Measurements from ENCODE around the gene SNAPIN. TPM values are rescaled to one million over a fixed set of nuclear protein-coding genes. Genes with fewer than 3 reads are reported as not detected.

The SNAPIN gene
- total RNA-seq, 4 donors from 2014 or later: 47.8 to 71.9 (median 63.3) TPM

- TF ChIP-seq POLR2AphosphoS5 (IDR thresholded peaks at IDR 0.05) (no peak), EP300 (IDR thresholded peaks at IDR 0.05) (no peak), POLR2A (IDR thresholded peaks at IDR 0.05; ENCODE audit: low read depth) (no peak)
- TF ChIP-seq, protein P1, sequence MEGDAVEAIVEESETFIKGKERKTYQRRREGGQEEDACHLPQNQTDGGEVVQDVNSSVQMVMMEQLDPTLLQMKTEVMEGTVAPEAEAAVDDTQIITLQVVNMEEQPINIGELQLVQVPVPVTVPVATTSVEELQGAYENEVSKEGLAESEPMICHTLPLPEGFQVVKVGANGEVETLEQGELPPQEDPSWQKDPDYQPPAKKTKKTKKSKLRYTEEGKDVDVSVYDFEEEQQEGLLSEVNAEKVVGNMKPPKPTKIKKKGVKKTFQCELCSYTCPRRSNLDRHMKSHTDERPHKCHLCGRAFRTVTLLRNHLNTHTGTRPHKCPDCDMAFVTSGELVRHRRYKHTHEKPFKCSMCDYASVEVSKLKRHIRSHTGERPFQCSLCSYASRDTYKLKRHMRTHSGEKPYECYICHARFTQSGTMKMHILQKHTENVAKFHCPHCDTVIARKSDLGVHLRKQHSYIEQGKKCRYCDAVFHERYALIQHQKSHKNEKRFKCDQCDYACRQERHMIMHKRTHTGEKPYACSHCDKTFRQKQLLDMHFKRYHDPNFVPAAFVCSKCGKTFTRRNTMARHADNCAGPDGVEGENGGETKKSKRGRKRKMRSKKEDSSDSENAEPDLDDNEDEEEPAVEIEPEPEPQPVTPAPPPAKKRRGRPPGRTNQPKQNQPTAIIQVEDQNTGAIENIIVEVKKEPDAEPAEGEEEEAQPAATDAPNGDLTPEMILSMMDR (IDR thresholded peaks at IDR 0.05): no peak
- DNase-seq (ENCODE audit: extremely low spot score): no peak
- Histone ChIP-seq H3K9me3 (no peaks in the 10 kb centered on the region), H3K4me3 (no peak overlapping the region), H3K27me3 (no peaks in the 10 kb centered on the region), H3K36me3 (peaks cover 0 to 68% (median 52%) of the 10 kb centered on the region in 4 donors), H3K27ac (replicated peaks in 1 of 4) (no peak overlapping the region), H3K4me1 (peaks cover 0 to 4% (median 2%) of the 10 kb centered on the region in 4 donors)
- intact Hi-C loops (cut with DNase I): no loop called here
- WGBS: 88% methylated on average over 7 of the region's 7 CpGs
Measured at GRCh38 chr1:153688276-153688675, 29.8 kb downstream of the SNAPIN start.

DNA sequence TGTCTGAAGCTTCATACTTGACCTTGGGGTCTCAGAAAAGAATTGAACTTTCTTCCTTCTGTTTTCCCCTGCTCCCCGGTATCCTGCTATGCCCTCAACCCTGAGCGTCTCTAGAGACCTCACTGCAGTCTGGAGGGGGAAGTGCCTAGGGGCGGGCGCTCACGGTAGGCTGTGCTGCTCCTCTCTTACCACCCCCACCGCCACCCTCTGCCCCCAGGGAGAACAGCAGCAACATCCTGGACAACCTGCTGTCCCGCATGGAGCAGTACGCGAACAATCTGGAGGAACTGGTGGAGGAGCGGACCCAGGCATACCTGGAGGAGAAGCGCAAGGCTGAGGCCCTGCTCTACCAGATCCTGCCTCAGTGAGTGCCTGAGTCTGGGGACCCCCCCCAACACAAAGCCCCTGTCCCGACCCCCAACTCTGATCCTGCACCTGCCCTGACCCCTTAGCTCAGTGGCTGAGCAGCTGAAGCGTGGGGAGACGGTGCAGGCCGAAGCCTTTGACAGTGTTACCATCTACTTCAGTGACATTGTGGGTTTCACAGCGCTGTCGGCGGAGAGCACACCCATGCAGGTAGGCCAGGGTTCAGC lies 30.3 kb downstream of the SNAPIN start:
- Histone ChIP-seq H3K4me3 (no peak overlapping the region), H3K27ac (replicated peaks in 1 of 4) (no peak overlapping the region), H3K9me3 (no peaks in the 10 kb centered on the region), H3K4me1 (peaks cover 0 to 4% (median under 1%) of the 10 kb centered on the region in 4 donors), H3K27me3 (no peaks in the 10 kb centered on the region), H3K36me3 (peaks cover 0 to 63% (median 51%) of the 10 kb centered on the region in 4 donors)
- WGBS: 91% methylated on average over 18 of the region's 18 CpGs
- intact Hi-C loops (cut with DNase I): no loop called here
- DNase-seq (ENCODE audit: extremely low spot score): no peak
- TF ChIP-seq, protein P1 (IDR thresholded peaks at IDR 0.05): no peak

DNA sequence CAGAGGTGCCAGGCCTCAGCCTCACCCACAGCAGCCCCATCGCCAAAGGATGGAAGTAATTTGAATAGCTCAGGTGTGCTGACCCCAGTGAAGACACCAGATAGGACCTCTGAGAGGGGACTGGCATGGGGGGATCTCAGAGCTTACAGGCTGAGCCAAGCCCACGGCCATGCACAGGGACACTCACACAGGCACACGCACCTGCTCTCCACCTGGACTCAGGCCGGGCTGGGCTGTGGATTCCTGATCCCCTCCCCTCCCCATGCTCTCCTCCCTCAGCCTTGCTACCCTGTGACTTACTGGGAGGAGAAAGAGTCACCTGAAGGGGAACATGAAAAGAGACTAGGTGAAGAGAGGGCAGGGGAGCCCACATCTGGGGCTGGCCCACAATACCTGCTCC lies 35.0 kb downstream of the SNAPIN start:
- DNase-seq (ENCODE audit: extremely low spot score): no peak
- 77% methylated on average over 3 of the region's 4 CpGs for WGBS
- H3K4me3 ChIP-seq: no peak overlapping the region
- TF ChIP-seq POLR2AphosphoS5 (IDR thresholded peaks at IDR 0.05) (no peak), POLR2A (IDR thresholded peaks at IDR 0.05; ENCODE audit: low read depth) (no peak), EP300 (IDR thresholded peaks at IDR 0.05) (no peak)
- TF ChIP-seq, protein P1 (IDR thresholded peaks at IDR 0.05): no peak
- H3K9me3 ChIP-seq: no peaks in the 10 kb centered on the region
- H3K36me3 ChIP-seq: peaks cover 0 to 22% (median 19%) of the 10 kb centered on the region in 4 donors
- intact Hi-C loops (cut with DNase I): no loop called here
- H3K27ac ChIP-seq (replicated peaks in 1 of 4): no peak overlapping the region
- H3K4me1 ChIP-seq: peaks cover 18 to 22% (median 19%) of the 10 kb centered on the region in 4 donors
- H3K27me3 ChIP-seq: no peaks in the 10 kb centered on the region

DNA sequence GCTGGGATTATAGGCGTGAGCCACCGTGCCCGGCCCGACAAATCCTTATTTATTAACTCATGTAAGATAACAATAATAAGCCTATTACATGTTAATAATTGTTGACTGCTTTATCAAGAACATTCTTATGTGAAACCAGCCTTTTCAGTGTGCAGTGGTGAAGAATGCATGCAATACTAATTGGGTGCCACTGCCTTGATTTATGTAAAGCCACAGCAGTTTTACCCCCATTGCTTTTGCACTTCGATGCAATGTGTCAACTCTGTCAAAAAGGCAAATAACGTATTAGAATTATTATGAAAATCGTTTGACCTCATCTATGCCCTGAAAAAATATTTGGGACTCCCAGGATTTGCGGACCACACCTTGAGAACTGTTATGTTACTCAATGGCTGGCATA lies 38.2 kb downstream of the SNAPIN start:
- TF ChIP-seq, protein P1 (IDR thresholded peaks at IDR 0.05): no peak
- TF ChIP-seq POLR2A (IDR thresholded peaks at IDR 0.05; ENCODE audit: low read depth) (no peak), POLR2AphosphoS5 (IDR thresholded peaks at IDR 0.05) (no peak), EP300 (IDR thresholded peaks at IDR 0.05) (no peak)
- H3K27ac ChIP-seq (replicated peaks in 1 of 4): peak overlapping the region; percentile 89 to 95 (median 89)
- H3K27me3 ChIP-seq: no peaks in the 10 kb centered on the region
- no peaks in the 10 kb centered on the region for H3K9me3 ChIP-seq
- 86% methylated on average over 8 of the region's 8 CpGs for WGBS
- H3K4me1 ChIP-seq: peaks cover 33 to 38% (median 36%) of the 10 kb centered on the region in 4 donors
- H3K4me3 ChIP-seq: no peak overlapping the region
- intact Hi-C loops (cut with DNase I): no loop called here
- peaks cover 0 to 6% (median 0%) of the 10 kb centered on the region in 4 donors for H3K36me3 ChIP-seq
- DNase-seq (ENCODE audit: extremely low spot score): no peak
